Measurements from ENCODE around the gene ISY1.
"Not testable (repeated sequence)": the region's sequence is repeated elsewhere in the genome, so short reads cannot be mapped to it uniquely, and the experiment has no call there.

The ISY1 gene

DNA sequence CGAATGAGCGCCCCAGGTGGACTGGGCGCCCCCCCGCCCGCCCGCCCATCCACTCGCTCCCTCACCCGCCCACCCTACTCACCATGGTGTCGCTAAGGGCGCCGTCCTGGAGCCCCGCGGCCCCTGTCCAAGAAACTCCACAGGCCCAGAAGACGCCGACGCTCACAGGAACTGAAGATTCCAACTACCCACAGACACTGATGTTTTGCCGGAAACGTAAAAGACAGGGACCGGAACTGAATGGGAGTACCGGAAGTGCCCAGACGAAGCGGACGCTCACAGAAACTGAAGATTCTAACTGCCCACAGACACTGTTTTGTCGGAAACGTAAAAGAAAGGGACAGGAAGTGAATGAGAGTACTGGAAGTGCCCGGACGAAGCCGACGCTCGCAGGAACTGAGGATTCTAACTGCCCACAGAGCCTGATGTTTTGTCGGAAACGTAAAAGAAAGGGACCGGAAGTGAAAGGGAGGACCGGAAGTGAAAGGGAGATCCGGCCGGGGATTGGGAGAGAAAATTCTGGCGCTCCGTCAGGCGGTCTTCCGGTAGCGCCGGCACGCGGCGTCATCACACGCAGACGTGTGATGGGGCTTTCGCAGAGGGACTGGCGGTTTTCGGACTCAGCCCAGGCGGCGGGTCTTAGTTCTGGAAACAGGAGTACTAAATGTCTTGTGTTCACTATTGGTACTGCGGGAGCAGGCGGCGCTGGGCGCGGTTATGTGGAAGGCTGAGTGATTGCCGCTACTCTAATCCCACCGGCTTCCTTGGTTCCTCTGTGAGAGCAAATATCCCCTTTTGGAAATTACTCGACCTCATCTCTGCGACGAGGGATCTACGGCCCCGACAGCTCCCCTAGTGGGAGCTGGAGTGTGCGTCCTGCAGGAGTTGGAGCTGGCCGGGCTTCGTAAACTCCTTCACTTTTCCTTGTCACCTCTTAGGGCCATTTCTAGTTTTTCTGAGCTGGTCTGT, at the start of gene ISY1:
ISY1 (minus strand) TSS at position 173 of the 969 bp plus-strand sequence; CDS start at position 85, 88 bp downstream.
- DNase-seq = peak; percentile 86

DNA sequence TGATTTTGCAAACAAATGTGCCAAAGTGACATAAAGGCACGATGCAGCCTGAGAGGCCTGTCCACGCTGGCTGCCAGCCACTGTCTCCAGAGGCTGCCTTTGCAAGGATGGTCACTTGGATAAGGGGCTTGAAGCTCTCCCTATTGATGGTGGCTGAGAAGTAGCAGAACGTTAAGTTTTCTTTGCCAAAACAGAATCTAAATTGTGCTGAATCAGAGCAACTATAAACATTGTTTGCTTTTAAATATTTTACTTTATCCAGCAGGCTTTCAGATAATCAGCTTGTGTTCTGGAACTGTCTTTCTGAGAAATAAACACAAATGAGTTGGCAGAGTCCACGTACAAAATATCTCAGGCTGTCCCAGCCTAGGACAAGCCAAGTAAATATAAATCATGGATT, 46.6 kb upstream of the ISY1 start:
- no peak for DNase-seq

DNA sequence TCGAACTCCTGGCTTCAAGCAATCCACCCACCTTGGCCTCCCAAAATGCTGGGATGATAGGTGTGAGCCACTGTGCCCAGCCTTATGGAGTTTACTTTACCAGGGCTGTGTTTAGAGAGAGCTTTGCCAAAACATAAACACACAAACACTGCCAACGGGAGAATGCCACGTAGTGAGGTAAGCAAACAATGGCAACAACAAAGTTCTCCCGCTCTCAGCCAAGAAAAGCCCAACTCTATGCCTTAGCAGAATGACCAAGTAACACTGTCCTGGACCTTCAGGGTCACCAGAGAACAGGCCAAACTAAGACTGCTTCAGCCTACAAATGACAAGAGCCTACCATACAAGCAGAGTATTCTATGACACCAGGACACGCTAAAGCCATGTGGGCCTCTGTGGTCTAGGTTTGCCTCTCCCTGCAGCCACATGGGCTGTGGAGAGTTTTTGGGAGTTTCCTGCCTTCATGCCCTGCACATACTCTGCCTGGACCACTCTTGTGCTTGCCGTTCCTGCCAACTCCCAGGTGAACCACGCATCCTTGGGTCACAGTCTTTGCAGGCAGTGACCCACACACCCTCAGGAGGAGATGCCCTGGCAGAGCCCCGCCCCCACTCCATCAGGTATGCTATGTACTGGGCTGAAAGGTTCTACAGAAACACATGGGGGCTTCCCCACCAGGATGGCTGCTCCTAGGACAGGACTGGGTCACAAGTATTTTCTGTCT, 44.4 kb upstream of the ISY1 start:
- no peak for DNase-seq

DNA sequence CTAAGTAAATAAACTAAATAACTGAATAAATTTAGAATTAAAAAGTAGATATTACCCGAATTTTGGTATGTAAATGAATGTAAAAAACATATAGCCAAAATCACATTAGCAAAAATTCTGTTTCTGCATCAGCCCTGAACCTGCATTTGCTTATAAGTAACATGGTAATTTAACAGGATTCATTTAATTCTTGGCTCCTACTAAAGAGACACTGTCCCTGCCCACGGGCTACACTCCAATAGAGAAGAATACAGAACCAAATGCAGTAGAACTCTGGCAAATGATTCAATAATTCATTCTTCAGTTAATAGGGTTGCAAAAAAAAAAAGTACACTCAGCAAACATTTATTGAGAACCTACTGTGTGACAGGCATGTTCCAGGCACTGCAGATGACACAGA, 43.6 kb upstream of the ISY1 start:
- no peak for DNase-seq

DNA sequence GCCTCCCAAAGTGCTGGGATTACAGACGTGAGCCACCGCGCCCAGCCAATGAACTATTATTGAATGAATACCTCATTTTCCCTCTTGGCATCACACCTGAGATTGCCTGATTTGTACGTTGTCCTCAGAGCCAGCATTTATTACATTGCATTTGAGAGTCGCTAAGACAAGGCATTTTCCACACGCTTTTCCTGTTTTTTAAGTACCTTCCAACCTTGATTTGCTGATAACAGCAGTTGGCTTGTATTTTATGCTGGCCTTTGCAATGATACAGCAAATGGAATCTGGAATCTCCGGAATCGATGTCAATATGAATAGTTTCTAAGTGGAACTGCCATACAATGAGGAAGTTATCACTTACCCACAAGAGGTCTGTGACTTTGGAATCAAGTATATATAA, 38.5 kb upstream of the ISY1 start:
- DNase-seq = no peak

DNA sequence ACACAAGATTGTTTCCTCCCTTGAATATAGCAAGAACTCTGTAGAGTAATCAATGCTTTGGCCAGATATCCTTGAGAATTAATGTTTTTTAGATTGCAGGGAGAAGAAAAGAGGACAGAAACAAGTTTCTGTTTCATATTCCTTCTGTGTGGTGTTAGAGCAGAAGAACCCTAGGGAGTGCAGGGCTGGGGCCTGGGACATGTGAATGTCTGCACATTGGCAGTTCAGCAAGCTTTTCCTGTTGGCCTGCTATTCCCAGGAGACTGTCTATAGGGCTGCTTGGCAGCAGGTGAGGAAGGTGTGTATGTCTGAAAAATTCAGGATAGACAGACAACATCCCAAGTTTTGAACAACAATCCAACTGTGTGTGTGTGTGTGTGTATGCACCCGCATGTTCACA, 36.5 kb upstream of the ISY1 start:
- DNase-seq = no peak

DNA sequence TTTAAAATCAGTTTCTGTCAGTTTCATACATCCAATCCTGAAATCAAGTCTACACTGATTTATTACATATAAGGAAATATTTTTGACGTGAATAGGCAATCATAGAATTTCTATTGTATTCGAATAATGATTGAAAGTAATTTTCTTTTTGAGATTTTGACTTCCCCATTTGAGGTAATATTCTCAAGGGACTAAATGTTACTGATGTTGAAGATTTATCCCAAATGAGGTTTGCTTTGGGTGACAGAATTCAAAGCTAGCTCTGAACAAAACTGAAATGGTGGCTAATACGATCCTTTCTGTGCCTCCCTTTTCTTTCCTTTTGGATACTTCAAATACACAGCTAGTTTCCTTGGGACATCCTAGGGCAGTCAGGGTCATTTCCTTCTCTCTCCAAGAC, 35.7 kb upstream of the ISY1 start:
- DNase-seq = no peak

DNA sequence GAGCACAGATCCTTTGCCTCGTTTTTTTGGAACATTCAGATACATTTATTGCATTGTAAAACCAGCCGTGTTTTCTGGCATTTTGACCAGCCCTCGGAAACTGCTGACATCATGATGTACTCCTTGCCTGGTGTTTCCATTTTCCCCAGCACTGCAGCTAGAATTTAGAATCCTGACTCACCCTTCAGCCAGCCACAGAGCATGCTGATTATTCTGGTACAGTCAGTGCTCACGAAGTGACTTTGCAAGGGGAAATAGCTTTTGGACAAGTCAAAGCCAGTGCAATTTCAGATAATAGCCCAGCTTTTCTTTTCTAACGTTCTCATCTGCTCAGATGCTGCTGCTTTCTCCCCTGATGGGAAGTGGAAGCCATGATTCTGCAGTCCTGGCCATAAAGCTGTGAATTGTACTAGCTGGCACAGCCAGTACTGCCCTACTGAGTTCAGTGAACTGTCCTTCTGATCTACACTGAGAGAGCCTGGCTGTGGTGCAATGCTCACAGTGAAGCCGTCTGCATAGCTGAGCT, 34.9 kb upstream of the ISY1 start:
- DNase-seq = no peak

DNA sequence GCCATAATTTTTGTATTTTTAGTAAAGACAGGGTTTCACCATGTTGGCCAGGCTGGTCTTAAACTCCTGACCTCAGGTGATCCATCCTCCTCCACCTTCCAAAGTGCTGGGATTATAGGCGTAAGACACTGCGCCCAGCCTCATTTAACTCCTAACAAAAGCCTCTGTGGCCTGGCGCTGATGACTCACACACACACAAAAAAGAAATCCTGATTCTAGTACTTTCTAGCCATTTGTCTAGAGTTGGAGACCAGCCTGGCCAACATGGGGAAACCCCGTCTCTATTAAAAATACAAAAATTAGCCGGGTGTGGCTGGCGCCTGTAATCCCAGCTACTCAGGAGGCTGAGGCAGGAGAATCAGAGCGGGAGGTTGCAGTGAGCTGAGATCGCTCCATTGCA, 28.9 kb upstream of the ISY1 start:
- not testable (repeated sequence) for DNase-seq

DNA sequence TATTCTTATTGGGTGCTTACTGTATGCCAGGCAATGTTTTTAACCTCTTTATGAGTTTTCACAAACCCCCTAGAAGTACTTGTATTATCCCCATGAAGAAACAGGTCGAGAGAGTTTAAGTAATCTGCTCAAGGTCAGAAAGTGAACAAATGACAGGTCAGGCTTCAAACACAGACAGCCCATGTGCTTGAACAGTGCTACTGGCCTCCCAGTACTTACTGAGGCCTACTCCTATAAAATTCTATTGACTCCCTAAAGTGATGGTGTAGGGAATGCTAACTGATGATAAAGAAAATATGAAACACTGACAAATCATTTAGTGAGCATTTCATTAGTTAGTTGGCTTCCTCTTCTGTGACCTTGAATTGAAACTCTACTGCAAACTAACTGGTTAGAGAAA, 27.0 kb upstream of the ISY1 start:
- DNase-seq = no peak

DNA sequence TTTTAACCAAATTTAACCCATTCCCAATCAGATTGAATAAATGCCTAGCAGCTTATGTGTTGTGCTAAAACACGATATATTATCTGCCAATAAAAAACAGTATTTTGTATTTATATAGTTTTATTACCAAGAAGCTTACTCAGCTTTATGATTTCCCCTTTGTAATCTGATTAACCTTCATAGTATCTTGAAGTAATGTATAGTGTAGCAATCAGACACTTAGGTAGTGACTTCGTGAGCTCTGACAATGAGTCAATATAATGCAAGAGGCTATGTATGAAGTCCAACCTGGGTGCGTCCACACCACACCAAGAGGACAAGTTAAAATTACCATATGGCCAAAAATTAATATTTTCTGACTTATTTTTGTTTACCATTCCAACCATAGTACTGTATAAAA, 24.9 kb upstream of the ISY1 start:
- DNase-seq = no peak

DNA sequence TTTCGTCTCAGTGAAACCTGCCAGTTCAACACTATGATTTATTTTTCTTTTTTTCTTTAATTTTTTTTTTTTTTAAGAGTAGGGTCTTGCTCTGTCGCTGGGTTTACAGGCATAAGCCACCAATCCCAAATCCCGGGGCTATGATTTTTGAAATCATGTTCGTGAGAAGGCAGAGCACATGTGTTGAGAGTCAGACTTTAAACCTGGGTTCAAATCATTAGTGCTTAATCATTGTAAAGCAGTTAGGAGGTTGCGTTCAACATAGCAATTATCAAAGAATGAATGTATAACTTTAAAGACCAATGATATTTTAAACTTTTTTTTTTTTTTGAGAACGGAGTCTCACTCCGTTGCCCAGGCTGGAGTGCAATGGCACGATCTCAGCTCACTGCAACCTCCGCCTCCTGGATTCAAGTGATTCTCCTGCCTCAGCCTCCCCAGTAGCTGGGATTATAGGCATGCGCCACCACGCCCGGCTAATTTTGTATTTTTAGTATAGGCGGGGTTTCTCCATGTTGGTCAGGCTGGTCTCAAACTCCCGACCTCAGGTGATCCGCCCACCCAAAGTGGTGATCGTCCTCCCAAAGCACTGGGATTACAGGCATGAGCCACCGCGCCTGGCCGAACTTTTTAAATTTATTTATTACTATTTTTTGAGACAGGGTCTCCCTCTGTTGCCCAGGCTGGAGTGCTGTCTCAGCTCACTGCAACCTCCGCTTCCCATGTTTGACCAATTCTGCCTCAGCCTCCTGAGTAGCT, 24.1 kb upstream of the ISY1 start:
- not testable (repeated sequence) for DNase-seq

DNA sequence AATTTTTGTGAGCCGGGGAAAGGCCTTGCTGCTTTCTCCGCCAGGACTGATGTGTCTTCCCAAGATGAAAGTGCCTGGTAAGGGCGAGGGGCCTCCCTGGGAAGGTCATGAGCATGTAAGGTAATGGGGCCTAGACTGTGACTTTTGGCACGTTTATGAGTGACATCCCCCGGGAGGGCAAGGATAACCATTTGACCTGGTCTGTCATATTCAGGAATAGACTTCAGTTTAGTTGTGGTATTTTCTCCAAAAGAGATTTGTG, 23.5 kb upstream of the ISY1 start:
- DNase-seq = peak; percentile 32

DNA sequence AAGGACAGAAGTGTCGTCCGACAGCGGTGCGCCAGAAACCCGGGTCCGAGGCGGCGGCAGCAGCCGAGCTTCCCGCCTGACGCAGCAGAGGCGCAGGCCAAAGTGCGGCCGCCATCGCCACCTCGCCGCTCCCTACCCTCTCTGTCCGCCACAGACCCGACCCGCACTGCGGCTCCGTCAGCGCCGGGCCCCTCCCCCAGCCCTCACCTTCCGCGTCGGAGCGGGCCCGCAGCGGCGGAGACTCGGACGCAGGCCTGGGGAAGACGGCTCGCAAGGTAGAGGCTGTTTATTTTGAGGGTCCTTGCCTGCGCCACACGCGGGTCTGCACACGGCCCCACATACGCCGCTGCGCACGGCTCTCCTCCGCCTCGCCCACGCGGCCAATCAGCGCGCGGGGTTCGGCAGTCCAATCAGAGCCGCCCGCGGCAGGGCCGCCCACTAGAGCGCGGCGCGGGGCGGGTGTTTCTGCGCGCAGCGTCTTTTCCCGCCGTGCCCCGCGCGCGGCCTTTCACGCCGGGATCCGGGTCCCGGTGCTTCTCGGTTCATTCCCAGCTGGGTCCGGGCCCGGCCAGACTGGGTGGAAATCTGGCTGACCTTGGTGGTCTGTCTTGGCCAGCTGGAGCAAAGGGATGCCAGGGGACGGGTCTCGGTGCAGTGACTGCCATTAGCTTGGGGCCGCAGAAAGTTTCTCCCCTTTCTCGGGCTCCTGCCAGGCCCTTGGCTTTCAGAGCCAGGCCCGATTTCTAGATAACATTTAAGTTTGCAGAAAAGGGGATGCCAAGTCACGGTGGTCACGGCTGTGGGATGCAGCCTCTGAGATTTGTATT, 22.9 kb upstream of the ISY1 start, which contains the start of gene CNBP:
CNBP (minus strand) TSS at position 328 of the 827 bp plus-strand sequence. CDS start 12,139 bp downstream, outside the sequence.
- DNase-seq = peak; percentile 93

DNA sequence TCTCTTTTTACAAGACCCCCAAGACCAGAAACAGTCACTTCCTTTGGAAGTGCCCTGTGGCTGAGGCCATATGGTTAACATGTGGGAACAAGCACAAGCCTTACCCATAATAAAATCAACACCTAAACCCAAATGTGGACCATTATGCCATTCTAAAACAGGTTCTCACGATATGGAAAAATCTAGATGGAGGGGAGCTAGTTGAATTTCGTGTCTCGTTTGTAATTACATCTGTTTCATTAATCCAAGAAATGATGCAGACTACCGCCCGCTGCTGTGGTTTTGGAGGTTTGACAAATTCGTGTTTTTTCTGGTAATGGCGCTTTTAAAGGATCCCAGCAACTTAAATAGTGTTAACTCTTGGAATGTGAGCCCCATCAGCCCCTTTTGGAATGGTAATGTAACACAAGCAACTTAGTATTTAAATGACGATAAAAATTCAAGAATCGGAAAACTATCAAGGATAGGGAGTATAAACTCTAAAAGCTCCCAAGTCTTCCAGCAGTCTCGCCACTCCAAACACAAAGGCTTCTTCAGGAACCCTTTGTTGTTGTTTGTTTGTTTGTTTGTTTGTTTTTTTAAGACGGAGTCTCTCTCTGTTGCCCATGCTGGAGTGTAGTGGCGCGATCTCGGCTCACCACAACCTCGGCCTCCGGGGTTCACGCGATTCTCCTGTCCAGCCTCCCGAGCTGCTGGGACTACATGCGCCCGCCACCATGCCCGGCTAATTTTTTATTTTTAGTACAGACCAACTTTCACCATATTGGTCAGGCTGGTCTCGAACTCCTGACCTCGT, 21.7 kb upstream of the ISY1 start:
- peak; percentile 53 for DNase-seq

DNA sequence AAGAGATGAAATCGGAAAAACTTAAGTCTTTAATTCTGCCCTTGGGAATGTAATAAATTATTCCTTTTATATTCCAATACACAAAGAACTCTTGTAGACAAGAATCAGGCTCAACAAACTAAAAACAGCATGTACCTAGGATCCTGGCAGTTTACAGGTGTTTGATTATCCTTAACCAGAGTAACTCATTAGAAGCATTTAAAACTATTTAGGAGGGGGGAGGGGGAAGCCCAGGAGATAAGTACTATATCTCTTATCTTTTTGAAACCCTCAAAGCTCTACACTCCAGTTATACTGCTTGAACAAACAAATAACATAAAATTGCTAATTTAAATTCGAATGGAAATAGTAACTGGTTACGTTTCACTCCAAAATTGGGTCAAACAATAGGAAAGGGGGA, 21.0 kb upstream of the ISY1 start:
- DNase-seq = no peak

DNA sequence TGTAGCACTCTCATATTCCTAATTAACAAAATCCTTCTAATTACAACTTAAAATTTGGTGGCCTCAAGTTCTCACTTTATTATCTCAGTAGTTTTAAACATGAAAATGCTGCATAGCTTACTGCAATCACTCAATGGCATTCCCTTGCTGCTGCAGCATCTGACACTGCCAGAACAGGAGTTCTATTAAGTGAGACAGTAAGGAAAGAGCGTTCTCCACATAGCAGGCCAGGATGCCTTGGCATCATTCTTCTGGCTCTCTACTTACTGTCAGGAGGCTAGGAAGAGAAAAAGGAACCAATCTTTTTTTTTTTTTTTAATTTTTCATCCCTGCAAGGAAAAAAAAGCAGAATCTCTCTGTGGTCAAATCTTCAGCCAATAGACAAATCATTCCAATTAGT, 19.6 kb upstream of the ISY1 start:
- DNase-seq = no peak

DNA sequence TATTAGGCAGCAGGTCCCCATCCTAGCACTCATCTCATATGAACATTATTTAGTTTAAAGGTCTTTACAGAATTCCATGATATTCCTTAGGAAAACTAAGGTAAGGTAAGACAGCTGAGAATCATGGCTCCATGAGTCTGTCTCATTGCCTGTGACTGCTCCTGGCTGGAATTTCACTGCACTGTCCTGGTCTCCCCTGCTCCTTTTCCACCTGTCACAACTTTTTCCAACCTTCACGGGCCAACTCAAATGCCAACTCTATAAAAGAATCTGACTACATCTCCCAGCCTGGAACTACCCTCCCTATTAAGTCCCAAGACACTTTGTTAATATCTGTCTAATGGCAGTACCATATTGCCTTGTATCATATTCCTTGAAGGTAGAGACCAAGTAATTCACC, 15.2 kb upstream of the ISY1 start:
- DNase-seq = no peak

DNA sequence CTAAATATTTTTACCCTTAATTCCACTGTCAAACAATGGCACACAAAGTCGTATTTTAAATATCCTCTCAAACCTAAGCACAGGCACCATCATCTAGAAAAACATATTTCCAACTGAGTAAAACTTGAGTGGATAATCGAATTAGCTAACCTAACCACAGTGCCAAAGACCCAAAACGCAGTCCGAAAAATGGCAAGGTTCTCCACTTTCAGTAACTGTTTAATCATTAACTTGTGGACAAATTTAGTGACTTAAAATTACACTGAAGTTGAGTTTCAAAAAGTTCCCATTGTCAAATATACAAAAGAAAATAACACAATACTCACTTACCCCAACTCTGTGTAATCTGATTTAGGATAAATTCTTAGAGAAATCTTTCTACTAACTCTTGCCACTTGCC, 12.9 kb upstream of the ISY1 start:
- DNase-seq = no peak

DNA sequence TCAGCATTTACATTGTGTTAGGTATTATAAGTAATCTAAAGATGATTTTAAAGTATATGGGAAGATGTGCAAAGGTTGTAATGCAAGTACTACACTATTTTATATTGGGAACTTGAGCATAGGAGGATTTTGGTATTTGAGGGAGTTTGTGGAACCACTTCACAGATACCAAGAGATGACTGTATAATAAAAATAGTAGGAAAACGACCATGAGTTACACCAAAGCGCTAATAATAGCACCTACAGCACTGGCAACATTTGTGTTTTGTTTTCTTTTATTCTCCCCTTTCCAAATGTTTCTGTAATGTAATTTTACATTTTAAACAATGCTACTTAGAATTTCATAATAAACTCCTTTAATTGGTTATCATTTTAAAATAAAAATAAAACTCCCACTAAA, 12.3 kb upstream of the ISY1 start:
- DNase-seq = no peak

DNA sequence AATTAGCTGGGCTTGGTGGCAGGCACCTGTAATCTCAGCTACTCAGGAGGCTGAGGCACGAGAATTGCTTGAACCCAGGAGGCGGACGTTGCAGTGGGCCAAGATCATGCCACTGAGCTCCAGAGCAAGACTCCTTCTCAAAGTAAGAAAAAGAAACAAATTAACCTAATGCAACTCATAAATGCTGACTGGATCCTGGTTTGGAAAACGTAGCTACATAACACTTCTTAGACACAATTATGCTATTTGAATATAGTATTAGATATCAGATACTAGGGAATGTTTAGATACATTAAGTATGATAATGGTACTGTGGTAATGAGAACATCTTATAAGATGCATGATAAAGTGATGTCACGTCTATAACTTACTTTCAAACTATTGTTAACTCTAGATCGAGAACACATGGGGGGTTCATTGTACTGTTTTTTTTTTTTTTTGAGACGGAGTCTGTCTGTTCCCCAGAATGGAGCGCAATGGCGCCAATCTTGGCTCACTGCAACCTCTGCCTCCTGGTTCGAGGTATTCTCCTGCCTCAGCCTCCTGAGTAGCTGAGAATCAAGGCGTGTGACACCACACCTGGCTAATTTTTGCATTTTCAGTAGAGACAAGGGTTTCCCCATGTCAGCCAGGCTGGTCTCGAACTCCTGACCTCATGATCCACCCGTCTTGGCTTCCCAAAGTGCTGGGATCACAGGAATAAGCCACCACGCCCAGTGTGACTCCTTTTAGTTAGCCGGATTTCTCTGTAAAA, 5.9 kb upstream of the ISY1 start:
- no peak for DNase-seq
